NCI-H1417 (cell line): Measurements from ENCODE around the gene PPP1R14C.
A peak's percentile ranks its signal among the peaks of the same experiment; 100 is the strongest.

ENCODE experiments used
- DNase-seq, 3 experiments: peaks; one replicate each; lab custom pipeline; 2025; lab: John Stamatoyannopoulos, UW

Gene PPP1R14C

GRCh38 chr6:150271501-150272263, 128.8 kb downstream of the PPP1R14C start:
- DNase-seq = no peak

GRCh38 chr6:150272264-150272975, 129.6 kb downstream of the PPP1R14C start:
- no peak for DNase-seq

- no peak for DNase-seq
Observed at GRCh38 chr6:150272976-150273315, 130.1 kb downstream of the PPP1R14C start.

- peak in 1 of 3 experiments; percentile 35 for DNase-seq
Observed at GRCh38 chr6:150273457-150274309, 130.8 kb downstream of the PPP1R14C start.

- DNase-seq = no peak
Observed at GRCh38 chr6:150275489-150275888, 132.6 kb downstream of the PPP1R14C start.

- no peak for DNase-seq
Observed at GRCh38 chr6:150276168-150276936, 133.5 kb downstream of the PPP1R14C start.

- no peak for DNase-seq
Observed at GRCh38 chr6:150276937-150277742, 134.3 kb downstream of the PPP1R14C start.

- no peak for DNase-seq
Observed at GRCh38 chr6:150279533-150279932, 136.7 kb downstream of the PPP1R14C start.

- DNase-seq = no peak
Observed at GRCh38 chr6:150280703-150281102, 137.9 kb downstream of the PPP1R14C start.

- DNase-seq = no peak
Observed at GRCh38 chr6:150281767-150282166, 138.9 kb downstream of the PPP1R14C start.

GRCh38 chr6:150282806-150283205, 140.0 kb downstream of the PPP1R14C start:
- no peak for DNase-seq

GRCh38 chr6:150286460-150286859, 143.6 kb downstream of the PPP1R14C start:
- DNase-seq = no peak

- DNase-seq = no peak
Observed at GRCh38 chr6:150286912-150287311, 144.1 kb downstream of the PPP1R14C start.

- no peak for DNase-seq
Observed at GRCh38 chr6:150288456-150288855, 145.6 kb downstream of the PPP1R14C start.

- DNase-seq = no peak
Observed at GRCh38 chr6:150289454-150290071, 146.7 kb downstream of the PPP1R14C start.

- DNase-seq = no peak
Observed at GRCh38 chr6:150290429-150290828, 147.6 kb downstream of the PPP1R14C start.

GRCh38 chr6:150291968-150292710, 149.3 kb downstream of the PPP1R14C start:
- DNase-seq = no peak

GRCh38 chr6:150293019-150293418, 150.2 kb downstream of the PPP1R14C start:
- DNase-seq = no peak

- no peak for DNase-seq
Observed at GRCh38 chr6:150293423-150294173, 150.8 kb downstream of the PPP1R14C start.
